CD1c-positive myeloid dendritic cell (primary cell): Measurements from ENCODE around the gene TST.
"Not testable (repeated sequence)": the region's sequence is repeated elsewhere in the genome, so short reads cannot be mapped to it uniquely, and the experiment has no call there.

Experiments used
- DNase-seq: peaks from one replicate; pipeline ENCODE4 v3.0.0-alpha.2; 2016; ENCODE audit errors: extremely low spot score

The TST gene

GRCh38 chr22:37014415-37014806, 4.8 kb downstream of the TST start:
- DNase-seq = no peak

DNA sequence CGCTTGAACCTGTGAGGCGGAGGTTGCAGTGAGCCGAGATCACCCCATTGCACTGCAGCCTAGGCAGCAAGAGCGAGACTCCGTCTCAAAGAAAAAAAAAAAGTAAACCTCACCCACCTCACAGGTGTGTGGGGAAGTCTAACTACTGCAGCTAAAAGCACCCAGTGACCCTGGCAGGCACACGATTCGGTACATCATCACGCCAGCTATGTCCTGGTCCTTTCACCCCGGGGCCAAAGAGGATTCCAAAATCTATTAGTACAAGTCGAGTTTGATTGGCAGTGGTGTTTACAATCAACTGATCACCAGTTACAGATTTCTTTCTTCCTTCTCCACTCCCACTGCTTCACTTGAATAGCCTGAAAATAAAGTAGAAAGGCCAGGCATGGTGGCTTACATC, 6.3 kb downstream of the TST start:
- no peak for DNase-seq

DNA sequence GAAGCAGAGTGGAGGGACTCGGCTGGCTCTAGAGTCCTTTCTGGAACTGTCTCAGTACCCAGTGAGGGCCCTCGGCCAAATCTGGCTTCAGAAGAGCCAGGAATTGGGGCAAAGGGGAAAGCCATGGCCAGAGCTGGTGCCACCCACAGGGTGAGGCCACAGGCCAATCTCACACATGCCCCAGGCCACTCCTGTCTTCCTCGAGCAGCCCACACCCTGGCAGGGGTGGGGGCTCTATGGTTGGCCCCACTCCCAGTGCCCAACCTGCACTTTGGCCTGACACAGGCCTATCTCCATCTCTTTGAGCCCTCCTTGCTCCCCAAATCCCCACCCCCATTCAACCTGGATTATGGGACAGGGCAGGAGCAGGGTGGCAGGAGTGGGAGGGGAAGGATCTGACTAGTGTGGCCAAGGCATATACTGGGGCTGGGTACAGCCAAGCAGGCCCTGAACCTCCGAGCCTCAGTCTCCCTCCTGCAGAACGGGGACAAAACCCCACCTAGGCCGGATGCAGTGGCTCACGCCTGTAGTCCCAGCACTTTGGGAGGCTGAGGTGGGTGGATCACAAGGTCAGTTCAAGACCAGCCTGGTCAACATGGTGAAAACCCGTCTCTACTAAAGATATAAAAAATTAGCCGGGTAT, 6.9 kb downstream of the TST start:
- no peak for DNase-seq

GRCh38 chr22:37011472-37011871, 7.8 kb downstream of the TST start:
- no peak for DNase-seq

- DNase-seq = no peak
These were observed 8.3 kb downstream of the TST start for GRCh38 chr22:37010976-37011375.

DNA sequence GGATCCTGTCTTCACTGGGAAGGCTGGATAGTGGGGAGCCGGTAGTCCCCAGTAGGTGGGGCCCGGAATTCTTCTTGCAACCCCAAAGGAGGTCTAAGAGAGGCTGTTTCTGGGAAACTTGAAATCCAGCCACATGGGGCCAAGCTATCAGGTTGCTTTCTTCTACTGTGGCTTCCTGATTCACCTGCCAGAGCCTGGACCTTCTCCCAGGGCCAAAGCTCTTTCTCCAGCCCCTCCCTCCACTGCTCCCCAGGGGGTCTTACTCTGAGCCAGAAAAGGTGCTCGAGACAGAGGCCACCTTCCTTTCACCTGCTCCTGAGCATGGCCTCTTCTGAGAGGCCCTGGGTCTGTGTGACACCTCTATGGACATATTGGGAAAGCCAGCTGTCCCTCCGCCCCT, 9.1 kb downstream of the TST start:
- no peak for DNase-seq

DNA sequence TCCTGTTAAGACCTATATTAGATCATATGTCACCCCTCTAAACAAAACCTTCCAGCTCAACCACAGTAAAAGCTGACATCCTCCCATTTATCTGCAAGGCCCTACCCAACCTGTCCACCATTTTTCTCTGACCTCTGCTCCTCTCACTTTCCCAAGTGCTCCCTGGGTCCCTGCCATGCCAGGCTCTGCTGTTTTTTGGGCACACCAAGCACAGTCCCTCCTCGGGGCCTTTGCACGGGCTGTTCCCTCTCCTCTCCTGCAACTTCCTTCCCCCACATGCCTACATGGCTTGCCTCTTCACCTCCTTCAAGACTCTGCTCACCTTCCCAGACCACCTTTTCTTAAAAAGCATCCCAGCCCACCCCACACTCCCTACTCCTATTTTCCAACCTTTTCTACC, 9.8 kb downstream of the TST start:
- DNase-seq = no peak

- no peak for DNase-seq
These were observed 10.9 kb downstream of the TST start for GRCh38 chr22:37008365-37008764.

DNA sequence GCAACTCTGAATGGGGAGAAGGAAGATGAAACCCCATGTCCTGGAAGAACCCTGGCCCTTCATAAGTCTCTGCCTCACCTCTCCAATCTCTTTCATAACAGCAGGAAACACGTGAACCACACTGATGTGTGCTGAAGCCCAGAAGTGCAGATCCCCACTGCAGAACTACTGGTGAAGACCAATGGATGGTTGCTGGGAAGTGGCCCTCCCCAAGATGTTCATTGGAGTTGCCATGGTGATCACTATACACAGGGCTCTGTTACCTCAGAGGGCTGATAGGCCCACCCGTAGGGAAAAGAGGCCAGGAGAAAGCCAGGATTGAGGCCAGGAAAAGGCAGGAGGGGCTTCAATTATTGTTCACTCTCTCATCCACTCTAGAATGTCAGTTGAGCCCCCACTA, 11.6 kb downstream of the TST start:
- DNase-seq = no peak

DNA sequence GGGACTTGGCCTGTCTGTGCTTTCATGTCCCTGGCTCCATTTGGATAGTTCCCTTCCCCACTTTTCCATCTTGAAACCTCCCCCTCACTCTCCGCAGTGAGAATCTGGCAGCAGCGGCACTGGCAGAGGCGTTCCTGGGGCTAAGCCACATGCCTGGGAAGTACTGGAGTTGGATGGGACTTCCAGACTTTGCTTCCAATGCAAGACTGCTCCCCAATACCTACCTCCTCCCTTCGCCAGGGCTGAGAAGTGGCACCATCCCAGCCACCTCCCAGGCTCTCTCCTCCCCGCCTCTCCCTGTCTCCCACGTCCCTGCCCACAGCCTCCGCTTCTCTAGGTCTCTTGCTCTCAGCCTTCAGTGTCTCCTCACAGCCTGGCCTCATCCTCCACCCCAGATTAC, 16.6 kb downstream of the TST start:
- DNase-seq = no peak

DNA sequence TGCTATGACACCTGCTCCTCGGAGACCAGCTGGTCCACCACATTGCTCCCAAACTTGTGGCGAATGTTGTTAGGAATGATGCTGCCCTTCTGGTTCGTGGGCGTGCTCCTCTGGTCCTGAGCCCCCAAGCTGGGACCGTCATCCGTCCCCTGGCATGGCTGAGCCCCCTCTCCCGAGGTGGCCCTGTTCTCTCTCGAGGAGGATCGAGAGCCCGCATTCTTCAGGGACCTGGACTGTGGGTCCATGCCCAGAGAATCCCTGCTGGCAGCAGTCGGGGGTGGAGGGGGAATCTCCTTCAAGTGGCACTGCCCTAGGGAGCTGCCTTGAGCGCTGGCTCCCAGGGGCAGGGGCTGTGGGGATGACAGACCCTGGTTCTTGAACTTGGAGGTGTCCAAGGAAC, 17.4 kb downstream of the TST start:
- DNase-seq = no peak

- no peak for DNase-seq
These were observed 18.3 kb downstream of the TST start for GRCh38 chr22:37000676-37001534.

GRCh38 chr22:36999463-36999862, 19.8 kb downstream of the TST start:
- DNase-seq = no peak

DNA sequence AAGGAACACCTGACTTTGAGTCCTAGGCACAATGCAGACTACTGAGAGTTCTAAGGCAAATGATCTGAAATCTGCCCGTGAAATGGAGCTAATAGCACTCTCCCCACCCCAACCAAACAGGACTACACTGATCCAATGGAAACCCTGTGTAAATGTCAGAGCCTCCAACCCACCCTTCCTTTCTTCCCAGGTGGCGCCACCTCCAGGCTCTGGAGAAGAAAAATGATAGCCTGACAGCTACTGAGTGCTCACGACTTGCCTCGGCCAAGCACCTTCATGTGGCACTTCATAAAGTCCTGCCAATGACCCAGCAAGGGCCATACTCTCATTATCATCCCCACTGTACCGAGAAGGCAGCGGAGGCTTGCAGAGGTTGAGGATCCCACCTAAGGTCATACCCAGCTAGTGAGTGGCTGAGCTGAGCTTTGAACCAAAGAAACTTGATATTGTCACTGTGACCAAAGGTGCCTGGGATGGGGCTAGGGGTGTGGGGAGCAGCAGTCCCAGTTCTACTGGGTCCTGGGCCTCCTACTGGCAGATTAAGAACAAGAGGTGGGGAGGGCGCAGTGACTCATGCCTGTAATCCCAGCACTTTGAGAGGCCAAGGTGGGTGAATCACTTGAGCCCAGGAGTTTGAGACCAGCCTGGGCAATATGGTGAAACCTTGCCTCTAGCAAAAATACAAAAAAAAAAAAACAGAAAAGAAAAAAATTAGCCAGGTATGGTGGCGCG, 20.5 kb downstream of the TST start:
- no peak for DNase-seq

DNA sequence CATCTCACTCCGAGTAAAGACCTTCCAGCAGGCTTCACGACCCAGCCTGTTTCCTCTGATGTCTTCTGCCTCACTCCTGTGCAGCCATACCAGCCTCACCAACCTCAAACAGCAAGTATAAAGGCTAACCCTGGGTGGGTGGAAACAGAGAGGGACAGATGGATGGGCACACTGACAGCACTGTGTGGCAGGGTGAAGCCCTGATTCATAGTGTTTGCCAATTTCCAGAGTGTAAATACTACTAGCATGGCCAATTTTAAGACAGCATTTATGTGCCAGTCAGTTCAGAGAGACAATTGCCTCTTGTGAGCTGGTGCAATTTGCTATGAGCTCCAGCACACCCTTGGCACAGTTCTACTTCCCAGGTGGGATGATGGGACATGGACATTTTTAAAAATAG, 21.5 kb downstream of the TST start:
- DNase-seq = no peak

GRCh38 chr22:36991206-36991605, 28.0 kb downstream of the TST start:
- DNase-seq = no peak

DNA sequence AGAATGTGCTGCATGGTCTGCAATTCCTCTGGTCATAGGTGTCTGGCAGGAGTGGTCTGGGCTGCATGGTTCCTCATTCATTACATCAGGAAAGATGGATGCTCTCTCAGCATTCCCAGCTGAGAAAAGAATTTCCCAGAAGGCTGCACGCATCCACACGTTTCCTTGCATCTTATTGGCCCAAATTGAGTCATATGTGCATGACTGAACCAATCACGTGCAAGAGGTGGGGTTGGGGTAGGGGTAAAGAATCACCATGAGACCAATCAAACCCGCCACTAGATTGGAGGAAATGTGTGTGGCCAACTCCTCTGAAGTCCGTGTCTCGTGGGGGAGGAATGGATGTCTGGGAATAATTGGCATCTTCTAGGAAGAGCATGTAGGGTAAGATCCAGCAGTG, 28.8 kb downstream of the TST start:
- DNase-seq = no peak

DNA sequence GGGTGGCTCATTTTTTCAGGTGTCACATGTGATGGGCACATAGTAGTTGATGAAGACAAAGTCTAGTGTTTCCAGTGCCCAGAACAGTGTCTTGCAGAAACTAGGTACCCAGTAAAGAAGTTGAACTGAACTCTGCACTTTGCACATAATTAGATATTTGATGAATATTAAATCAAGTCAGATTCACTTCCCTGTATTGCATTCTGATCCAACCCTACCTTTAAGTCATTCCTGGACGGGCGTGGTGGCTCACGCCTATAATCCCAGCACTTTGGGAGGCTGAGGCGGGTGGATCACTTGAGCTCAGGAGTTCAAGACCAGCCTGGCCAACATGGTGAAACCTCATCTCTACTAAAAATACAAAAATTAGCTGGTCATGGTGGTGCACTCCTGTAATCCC, 30.2 kb downstream of the TST start:
- not testable (repeated sequence) for DNase-seq

GRCh38 chr22:36988075-36988832, 31.0 kb downstream of the TST start:
- no peak for DNase-seq

DNA sequence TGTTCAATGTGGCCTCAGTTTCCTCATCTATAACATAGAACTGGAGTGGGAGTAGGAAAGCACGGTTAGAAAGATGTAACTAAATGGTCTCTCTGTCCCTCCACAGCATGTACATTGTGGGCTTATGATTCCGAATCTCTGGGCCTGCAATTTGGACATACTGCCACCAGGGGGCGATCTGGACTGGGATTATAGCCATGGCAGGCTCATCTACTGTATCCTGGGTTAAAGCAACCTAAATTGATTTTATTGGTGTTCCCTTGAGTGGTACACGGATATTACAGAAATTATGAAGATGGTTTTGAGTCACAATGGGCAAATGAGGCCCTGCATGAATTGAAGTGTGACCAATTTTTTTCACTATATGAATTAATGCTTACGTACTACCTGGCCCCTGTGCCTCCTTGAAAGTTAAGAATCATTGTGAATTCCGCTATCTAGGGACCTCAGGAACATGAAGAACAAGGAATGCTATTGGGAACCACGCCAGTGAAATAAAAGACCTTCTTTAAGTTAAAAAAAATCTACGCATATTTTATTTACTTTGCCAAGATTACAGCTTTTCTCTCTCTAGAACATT, 32.9 kb downstream of the TST start:
- peak; percentile 65 for DNase-seq

GRCh38 chr22:36985211-36985889, 33.9 kb downstream of the TST start:
- peak; percentile 20 for DNase-seq
